ENCODE measurements around the gene GSG1L. TPM values are rescaled to one million over a fixed set of nuclear protein-coding genes. Genes with fewer than 3 reads are reported as not detected.

Gene GSG1L
- total and polyA plus RNA-seq, 2 of the 13 experiments (the other 11 are each of a cell fraction or from before 2014, with no cell fraction given) = not detected

DNA sequence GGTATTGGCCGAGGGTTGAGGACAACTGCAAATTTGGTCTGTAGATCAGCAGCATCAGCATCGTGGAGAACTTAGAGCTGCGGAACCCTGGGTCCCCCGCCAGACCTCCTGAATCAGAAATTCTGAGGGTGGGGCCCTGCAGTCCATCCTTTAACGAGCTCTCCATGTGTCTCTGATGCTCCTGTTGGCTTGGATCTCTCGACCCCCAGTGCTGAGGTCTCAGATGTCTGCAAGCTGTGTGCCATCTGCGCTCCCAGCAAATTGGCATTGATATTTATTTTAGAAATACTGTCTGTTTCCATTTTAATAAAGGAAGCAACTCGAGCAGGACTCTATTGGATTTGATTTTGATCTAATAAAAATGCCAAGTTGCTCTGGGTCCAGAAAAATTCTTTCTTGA is 263.6 kb downstream of the GSG1L start:
- TF ChIP-seq TAF1 (CRISPR knock-in tag; IDR thresholded peaks at IDR 0.05) (no peak), KLF15 (CRISPR knock-in tag; IDR thresholded peaks at IDR 0.05; ENCODE audit: borderline replicate concordance) (no peak), FIP1L1 (IDR thresholded peaks at IDR 0.05; ENCODE audit: borderline replicate concordance, insufficient read depth, low read depth, low read length) (no peak), FOSL1 (CRISPR knock-in tag; IDR thresholded peaks at IDR 0.05; ENCODE audit: borderline replicate concordance) (no peak), GZF1 (CRISPR knock-in tag; IDR thresholded peaks at IDR 0.05) (no peak), ZNF557 (CRISPR knock-in tag; IDR thresholded peaks at IDR 0.05) (no peak), SKI (IDR thresholded peaks at IDR 0.05; ENCODE audit: partially characterized antibody) (no peak), ZNF768 (CRISPR knock-in tag; IDR thresholded peaks at IDR 0.05) (no peak), CREB1 (IDR thresholded peaks at IDR 0.05) (no peak), CREB1 (CRISPR knock-in tag; IDR thresholded peaks at IDR 0.05) (no peak)
- TF ChIP-seq, protein P1, sequence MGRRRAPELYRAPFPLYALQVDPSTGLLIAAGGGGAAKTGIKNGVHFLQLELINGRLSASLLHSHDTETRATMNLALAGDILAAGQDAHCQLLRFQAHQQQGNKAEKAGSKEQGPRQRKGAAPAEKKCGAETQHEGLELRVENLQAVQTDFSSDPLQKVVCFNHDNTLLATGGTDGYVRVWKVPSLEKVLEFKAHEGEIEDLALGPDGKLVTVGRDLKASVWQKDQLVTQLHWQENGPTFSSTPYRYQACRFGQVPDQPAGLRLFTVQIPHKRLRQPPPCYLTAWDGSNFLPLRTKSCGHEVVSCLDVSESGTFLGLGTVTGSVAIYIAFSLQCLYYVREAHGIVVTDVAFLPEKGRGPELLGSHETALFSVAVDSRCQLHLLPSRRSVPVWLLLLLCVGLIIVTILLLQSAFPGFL (CRISPR knock-in tag; IDR thresholded peaks at IDR 0.05) = no peak
- TF ChIP-seq, protein P2, sequence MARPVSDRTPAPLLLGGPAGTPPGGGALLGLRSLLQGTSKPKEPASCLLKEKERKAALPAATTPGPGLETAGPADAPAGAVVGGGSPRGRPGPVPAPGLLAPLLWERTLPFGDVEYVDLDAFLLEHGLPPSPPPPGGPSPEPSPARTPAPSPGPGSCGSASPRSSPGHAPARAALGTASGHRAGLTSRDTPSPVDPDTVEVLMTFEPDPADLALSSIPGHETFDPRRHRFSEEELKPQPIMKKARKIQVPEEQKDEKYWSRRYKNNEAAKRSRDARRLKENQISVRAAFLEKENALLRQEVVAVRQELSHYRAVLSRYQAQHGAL (CRISPR knock-in tag; IDR thresholded peaks at IDR 0.05; ENCODE audit: not compliant biosample characterization) = no peak
- TF ChIP-seq, protein P3, sequence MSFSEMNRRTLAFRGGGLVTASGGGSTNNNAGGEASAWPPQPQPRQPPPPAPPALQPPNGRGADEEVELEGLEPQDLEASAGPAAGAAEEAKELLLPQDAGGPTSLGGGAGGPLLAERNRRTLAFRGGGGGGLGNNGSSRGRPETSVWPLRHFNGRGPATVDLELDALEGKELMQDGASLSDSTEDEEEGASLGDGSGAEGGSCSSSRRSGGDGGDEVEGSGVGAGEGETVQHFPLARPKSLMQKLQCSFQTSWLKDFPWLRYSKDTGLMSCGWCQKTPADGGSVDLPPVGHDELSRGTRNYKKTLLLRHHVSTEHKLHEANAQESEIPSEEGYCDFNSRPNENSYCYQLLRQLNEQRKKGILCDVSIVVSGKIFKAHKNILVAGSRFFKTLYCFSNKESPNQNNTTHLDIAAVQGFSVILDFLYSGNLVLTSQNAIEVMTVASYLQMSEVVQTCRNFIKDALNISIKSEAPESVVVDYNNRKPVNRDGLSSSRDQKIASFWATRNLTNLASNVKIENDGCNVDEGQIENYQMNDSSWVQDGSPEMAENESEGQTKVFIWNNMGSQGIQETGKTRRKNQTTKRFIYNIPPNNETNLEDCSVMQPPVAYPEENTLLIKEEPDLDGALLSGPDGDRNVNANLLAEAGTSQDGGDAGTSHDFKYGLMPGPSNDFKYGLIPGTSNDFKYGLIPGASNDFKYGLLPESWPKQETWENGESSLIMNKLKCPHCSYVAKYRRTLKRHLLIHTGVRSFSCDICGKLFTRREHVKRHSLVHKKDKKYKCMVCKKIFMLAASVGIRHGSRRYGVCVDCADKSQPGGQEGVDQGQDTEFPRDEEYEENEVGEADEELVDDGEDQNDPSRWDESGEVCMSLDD (CRISPR knock-in tag; IDR thresholded peaks at IDR 0.05; ENCODE audit: borderline replicate concordance) = no peak
- no peaks in the 10 kb centered on the region for H3K9me3 ChIP-seq (ENCODE audit: low read length)
- DNase-seq (ENCODE audit: low spot score) (no peak), FAIRE-seq (no peak), ATAC-seq (no peak)
- no peaks in the 10 kb centered on the region for H3K36me3 ChIP-seq (replicated peaks in 1 of 2; ENCODE audit: control insufficient read depth in 1 of 2, insufficient read depth in 2 of 2, low read length in 2 of 2)
- intact Hi-C loops (cut with micrococcal nuclease; ENCODE audit: unreplicated experiment) (no loop called here), in situ Hi-C loops (cut with HindIII; ENCODE audit: extremely low pct_ligation_motif_present, low pct_unique_long_range_greater_than_20kb) (no loop called here)
- WGBS (ENCODE audit: low lambda C conversion rate) = 24% methylated on average over 6 of the region's 8 CpGs
- H3K4me1 ChIP-seq (ENCODE audit: insufficient read depth, low read length) = no peaks in the 10 kb centered on the region
- no peaks in the 10 kb centered on the region for H3K79me2 ChIP-seq (ENCODE audit: insufficient read depth, low read length)
- H3K9ac ChIP-seq (ENCODE audit: insufficient read depth, low read depth, low read length) = no peak overlapping the region
- H4K20me1 ChIP-seq (ENCODE audit: insufficient read depth, low read length) = peaks cover 5% of the 10 kb centered on the region; the same call in 1 of the 2 replicates
- H3K27me3 ChIP-seq (ENCODE audit: control insufficient read depth in 1 of 2, insufficient read depth in 2 of 2, low read length in 2 of 2) = peaks cover 2 to 7% of the 10 kb centered on the region in 2 experiments; a peak in 3 of 5 replicates
- no peak overlapping the region for H3K27ac ChIP-seq (ENCODE audit: extremely low read length, insufficient read depth, low read length)
- ChIA-PET CTCF (ENCODE audit: low intra/inter-chr PET ratio, low total read pairs) (no interaction called here), POLR2A (no interaction called here)
- H3K4me3 ChIP-seq (replicated peaks in 1 of 3; ENCODE audit: insufficient read depth in 1 of 3, low read depth in 2 of 3, low read length in 3 of 3) = no peak overlapping the region
- H3K4me2 ChIP-seq (ENCODE audit: low read depth, low read length) = no peak overlapping the region
- no TSS peak for BruUV-seq (replicated peaks)
- no peak overlapping the region for H2AFZ ChIP-seq (ENCODE audit: low read length)

Measured in HepG2 (cell line).